LNCaP clone FGC (cell line): Measurements from ENCODE around the gene DNM3.
"Not testable (repeated sequence)": the region's sequence is repeated elsewhere in the genome, so short reads cannot be mapped to it uniquely, and the experiment has no call there.

ENCODE experiments used
- DNase-seq: peaks from one replicate; pipeline ENCODE4 v3.0.0-alpha.2; 2011; ENCODE audit warnings: low read depth
- H3K4me3 ChIP-seq: 2 replicates; pipeline ENCODE4 v1.5.1; 2011; ENCODE audit warnings: mild to moderate bottlenecking, low read depth, low read length, control low read depth
- CTCF ChIP-seq: IDR thresholded peaks from 2 replicates; pipeline ENCODE4 v1.5.1; 2012; ENCODE audit warnings: mild to moderate bottlenecking; ENCODE audit not compliant: control insufficient read depth, insufficient read depth; ENCODE audit errors: extremely low read depth

DNM3 gene

GRCh38 chr1:172068334-172068733 lies 227.0 kb downstream of the DNM3 start:
- no peak for DNase-seq
- TF ChIP-seq CTCF = no peak
- H3K4me3 ChIP-seq = no peak overlapping the region

GRCh38 chr1:172069051-172069450 lies 227.8 kb downstream of the DNM3 start:
- DNase-seq = no peak
- no peak for TF ChIP-seq CTCF
- H3K4me3 ChIP-seq = no peak overlapping the region

- TF ChIP-seq CTCF = no peak
- no peak overlapping the region for H3K4me3 ChIP-seq
- DNase-seq = no peak
Measured at GRCh38 chr1:172069534-172069933, 228.2 kb downstream of the DNM3 start.

DNA sequence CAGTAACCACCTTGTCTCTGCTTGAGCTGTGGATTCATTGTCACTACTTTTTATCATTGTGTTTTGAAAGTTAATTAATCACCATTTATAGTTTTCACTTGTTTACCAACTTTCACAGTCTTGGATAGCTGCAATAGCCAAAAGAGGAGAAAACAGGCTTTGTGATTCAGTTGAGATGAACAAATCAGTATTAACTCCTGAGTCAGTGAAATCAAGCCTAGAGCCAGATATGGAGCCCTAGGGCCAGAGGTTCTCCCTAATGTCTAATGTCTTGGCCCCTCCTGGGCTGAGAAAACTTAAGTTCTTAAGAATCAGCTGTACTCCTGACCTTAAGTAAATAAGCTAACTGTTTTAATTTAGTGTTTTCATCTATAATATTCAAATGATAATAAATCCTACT lies 228.8 kb downstream of the DNM3 start:
- no peak for TF ChIP-seq CTCF

DNA sequence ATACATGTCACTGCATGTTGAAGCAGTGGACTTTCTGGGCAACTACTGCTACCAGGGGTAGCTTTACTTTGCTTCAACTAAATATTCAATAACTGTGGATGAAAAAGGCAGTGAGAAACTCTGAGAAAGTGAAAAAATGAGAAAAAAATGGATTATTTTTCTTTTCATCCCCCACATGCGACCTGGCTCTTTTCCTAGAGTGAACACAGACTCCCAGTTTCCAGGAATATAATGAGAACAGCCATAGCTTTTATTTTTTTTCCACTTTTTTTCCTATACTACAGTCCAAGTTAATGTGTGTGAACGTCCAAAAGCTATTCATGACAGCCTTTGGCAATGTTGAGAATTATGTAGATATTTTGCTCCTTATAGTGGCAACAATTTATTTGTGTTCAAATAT lies 230.4 kb downstream of the DNM3 start:
- no peak for DNase-seq
- H3K4me3 ChIP-seq = no peak overlapping the region
- TF ChIP-seq CTCF = no peak

More for the DNA sequence above, 228.8 kb downstream of the DNM3 start:
- no peak overlapping the region for H3K4me3 ChIP-seq
- DNase-seq = no peak

GRCh38 chr1:172079859-172080258 lies 238.6 kb downstream of the DNM3 start:
- H3K4me3 ChIP-seq, DNase-seq: not testable (repeated sequence)

DNA sequence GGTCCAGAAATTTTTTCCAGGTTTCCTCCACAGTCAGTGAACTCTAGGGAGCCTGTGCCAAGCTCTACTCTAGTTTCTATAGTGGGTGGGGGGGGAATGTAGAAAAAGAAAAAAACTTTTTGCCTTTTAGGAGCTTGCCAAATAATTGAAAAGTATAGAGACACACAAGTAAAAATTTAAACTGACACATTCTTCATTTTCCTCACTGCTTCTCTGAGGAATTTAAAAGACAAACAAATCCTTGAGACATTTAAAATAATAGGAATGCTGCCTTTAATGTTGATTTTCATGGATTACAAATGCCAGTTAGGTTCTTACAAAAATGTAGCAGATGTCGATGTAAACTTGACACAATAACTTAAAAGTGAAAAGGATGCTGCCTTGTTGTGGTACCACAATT lies 241.9 kb downstream of the DNM3 start:
- no peak for TF ChIP-seq CTCF

DNA sequence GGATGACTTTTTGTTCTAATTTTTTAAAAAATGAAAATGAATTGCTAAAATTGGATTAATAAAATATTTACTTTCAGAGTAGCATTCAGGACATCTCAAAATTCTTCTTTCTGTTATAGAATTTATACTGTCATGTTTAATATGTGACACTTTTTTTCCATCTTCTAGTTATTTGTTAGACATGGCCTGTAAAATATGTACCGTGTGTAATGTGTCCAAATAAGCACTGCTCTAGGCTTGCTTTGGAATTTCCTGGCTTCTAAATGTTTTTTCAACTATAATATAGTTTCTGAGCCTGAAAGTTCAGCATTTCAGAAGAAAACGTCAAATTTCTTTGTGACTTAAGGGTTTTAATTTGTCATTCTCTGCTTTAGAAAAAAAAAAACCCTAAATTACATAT lies 243.6 kb downstream of the DNM3 start:
- TF ChIP-seq CTCF = no peak
- H3K4me3 ChIP-seq = no peak overlapping the region
- no peak for DNase-seq

More for the DNA sequence above, 241.9 kb downstream of the DNM3 start:
- no peak for DNase-seq
- no peak overlapping the region for H3K4me3 ChIP-seq
